K562 (cell line): Measurements from ENCODE around the gene TMEM267. TPM values are rescaled to one million over a fixed set of nuclear protein-coding genes. Genes with fewer than 3 reads are reported as not detected.

ENCODE experiments used
- ASH1L ChIP-seq: fragments of 450-650 bp; IDR thresholded peaks from 2 replicates; pipeline ENCODE4 v1.6.1; 2018; ENCODE audit warnings: borderline replicate concordance, mild to moderate bottlenecking, low read depth; ENCODE audit not compliant: partially characterized antibody
- CGGBP1 ChIP-seq: fragments of 250-450 bp; sonication (Bioruptor Pico); IDR thresholded peaks from 2 replicates; pipeline ENCODE4 v1.9.0; 2021; ENCODE audit warnings: mild to moderate bottlenecking
- COPS2 ChIP-seq: fragments of 450-650 bp; conservative IDR thresholded peaks from 2 replicates; pipeline ENCODE4 v1.6.1; 2016; ENCODE audit warnings: mild to moderate bottlenecking, moderate library complexity
- DNMT1 ChIP-seq: fragments of 450-650 bp; IDR thresholded peaks from 2 replicates; pipeline ENCODE4 v1.6.1; 2016; ENCODE audit warnings: antibody characterized with exemption, mild to moderate bottlenecking
- ESRRB ChIP-seq: fragments of 250-450 bp; sonication (Bioruptor Pico); IDR thresholded peaks from 2 replicates; pipeline ENCODE4 v1.5.0; 2020; ENCODE audit warnings: mild to moderate bottlenecking, moderate library complexity, borderline replicate concordance
- GTF2B ChIP-seq: IDR thresholded peaks from 2 replicates; pipeline ENCODE4 v1.6.1; 2011; ENCODE audit not compliant: insufficient read length; ENCODE audit errors: extremely low read depth
- POLR3A ChIP-seq: IDR thresholded peaks from 2 replicates; pipeline ENCODE4 v1.6.1; 2011; ENCODE audit warnings: borderline replicate concordance, mild to moderate bottlenecking, moderate library complexity; ENCODE audit not compliant: insufficient read length, insufficient read depth; ENCODE audit errors: extremely low read depth
- RFX1 ChIP-seq: fragments of 450-650 bp; IDR thresholded peaks from 2 replicates; pipeline ENCODE4 v1.6.1; 2016; ENCODE audit warnings: mild to moderate bottlenecking, moderate library complexity
- ZBTB12 ChIP-seq: fragments of 250-450 bp; sonication (Bioruptor Pico); IDR thresholded peaks from 2 replicates; pipeline ENCODE4 v1.4.0; 2020
- ZNF134 ChIP-seq: fragments of 250-450 bp; sonication (Bioruptor Pico); conservative IDR thresholded peaks from 2 replicates; pipeline ENCODE4 v1.4.0; 2020
- ZNF431 ChIP-seq: sonication (generic); formaldehyde crosslinking; IDR thresholded peaks from 2 replicates; pipeline ENCODE4 v1.8.0; 2022; ENCODE audit warnings: mild to moderate bottlenecking, missing genetic modification reagents
- polyA plus RNA-seq, 8 experiments: library from polyadenylated mRNA; depleted of rRNA in 4 of 8; stranded (reverse) in 5 of 8; unstranded in 3 of 8; fragments of >200 nt; fragmentation: Nextera tagmentation in 2 of 8; fragmentation: Illumina TruSeq in 1 of 8; extraction: Ambion mirVana in 2 of 8; extraction: Trizol in 1 of 8; gene quantifications; 2 replicates each; pipeline versions ENCODE4 v1.2.1 to v1.2.3, GENCODE V29; 2011 to 2014; ENCODE audit warnings: inconsistent platforms in 1 of 8, missing spikeins in 1 of 8
- total RNA-seq, 7 experiments: library from RNA; depleted of rRNA in 6 of 7; stranded (reverse); fragments of >200 nt in 6 of 7; fragmentation: Illumina TruSeq in 2 of 7; extraction: Trizol in 2 of 7; gene quantifications; 2 replicates each; pipeline versions ENCODE4 v1.2.1 to v1.2.3, GENCODE V29; 2011 to 2021; ENCODE audit warnings: low replicate concordance in 1 of 7
- TF ChIP-seq, protein P1 (sequence below): sonication (generic); formaldehyde crosslinking; IDR thresholded peaks from 2 replicates; pipeline ENCODE4 v1.8.0; 2022; ENCODE audit warnings: mild to moderate bottlenecking, missing genetic modification reagents, borderline replicate concordance
- TF ChIP-seq, protein P2 (sequence below): sonication (generic); formaldehyde crosslinking; IDR thresholded peaks from 2 replicates; pipeline ENCODE4 v1.8.0; 2022; ENCODE audit warnings: mild to moderate bottlenecking, missing genetic modification reagents
- TF ChIP-seq, protein P3 (sequence below), 2 experiments: fragments of 450-650 bp; IDR thresholded peaks; 2 replicates each; pipeline ENCODE4 v1.6.1; 2018; ENCODE audit warnings: mild to moderate bottlenecking in 2 of 2, low read depth in 1 of 2; ENCODE audit not compliant: partially characterized antibody in 2 of 2
- TF ChIP-seq, protein P4 (sequence below): fragments of 450-650 bp; formaldehyde crosslinking; IDR thresholded peaks from 2 replicates; pipeline ENCODE4 v1.4.0; 2022; ENCODE audit warnings: missing genetic modification characterization

Gene TMEM267
- total and polyA plus RNA-seq, 9 of the 15 experiments (the other 6 are each of a cell fraction or from before 2014, with no cell fraction given), result 8.1 to 61.1 (median 17.8) TPM

- TF ChIP-seq, protein P1, sequence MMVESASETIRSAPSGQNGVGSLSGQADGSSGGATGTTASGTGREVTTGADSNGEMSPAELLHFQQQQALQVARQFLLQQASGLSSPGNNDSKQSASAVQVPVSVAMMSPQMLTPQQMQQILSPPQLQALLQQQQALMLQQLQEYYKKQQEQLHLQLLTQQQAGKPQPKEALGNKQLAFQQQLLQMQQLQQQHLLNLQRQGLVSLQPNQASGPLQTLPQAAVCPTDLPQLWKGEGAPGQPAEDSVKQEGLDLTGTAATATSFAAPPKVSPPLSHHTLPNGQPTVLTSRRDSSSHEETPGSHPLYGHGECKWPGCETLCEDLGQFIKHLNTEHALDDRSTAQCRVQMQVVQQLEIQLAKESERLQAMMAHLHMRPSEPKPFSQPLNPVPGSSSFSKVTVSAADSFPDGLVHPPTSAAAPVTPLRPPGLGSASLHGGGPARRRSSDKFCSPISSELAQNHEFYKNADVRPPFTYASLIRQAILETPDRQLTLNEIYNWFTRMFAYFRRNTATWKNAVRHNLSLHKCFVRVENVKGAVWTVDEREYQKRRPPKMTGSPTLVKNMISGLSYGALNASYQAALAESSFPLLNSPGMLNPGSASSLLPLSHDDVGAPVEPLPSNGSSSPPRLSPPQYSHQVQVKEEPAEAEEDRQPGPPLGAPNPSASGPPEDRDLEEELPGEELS (CRISPR knock-in tag), result 0 out of 2 replicates have a peak, but pooled peaks have one; percentile 24
- no peak for TF ChIP-seq POLR3A
- TF ChIP-seq ZBTB12 (CRISPR knock-in tag), result peak; percentile 43; the same call in 1 of the 2 replicates
- no peak for TF ChIP-seq CGGBP1 (CRISPR knock-in tag)
- TF ChIP-seq, protein P2, sequence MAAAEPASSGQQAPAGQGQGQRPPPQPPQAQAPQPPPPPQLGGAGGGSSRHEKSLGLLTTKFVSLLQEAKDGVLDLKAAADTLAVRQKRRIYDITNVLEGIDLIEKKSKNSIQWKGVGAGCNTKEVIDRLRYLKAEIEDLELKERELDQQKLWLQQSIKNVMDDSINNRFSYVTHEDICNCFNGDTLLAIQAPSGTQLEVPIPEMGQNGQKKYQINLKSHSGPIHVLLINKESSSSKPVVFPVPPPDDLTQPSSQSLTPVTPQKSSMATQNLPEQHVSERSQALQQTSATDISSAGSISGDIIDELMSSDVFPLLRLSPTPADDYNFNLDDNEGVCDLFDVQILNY (CRISPR knock-in tag), result 0 out of 2 replicates have a peak, but pooled peaks have one; percentile 17
- peak; percentile 71 for TF ChIP-seq GTF2B
- TF ChIP-seq ESRRB (CRISPR knock-in tag), result no peak
- TF ChIP-seq, protein P3, sequence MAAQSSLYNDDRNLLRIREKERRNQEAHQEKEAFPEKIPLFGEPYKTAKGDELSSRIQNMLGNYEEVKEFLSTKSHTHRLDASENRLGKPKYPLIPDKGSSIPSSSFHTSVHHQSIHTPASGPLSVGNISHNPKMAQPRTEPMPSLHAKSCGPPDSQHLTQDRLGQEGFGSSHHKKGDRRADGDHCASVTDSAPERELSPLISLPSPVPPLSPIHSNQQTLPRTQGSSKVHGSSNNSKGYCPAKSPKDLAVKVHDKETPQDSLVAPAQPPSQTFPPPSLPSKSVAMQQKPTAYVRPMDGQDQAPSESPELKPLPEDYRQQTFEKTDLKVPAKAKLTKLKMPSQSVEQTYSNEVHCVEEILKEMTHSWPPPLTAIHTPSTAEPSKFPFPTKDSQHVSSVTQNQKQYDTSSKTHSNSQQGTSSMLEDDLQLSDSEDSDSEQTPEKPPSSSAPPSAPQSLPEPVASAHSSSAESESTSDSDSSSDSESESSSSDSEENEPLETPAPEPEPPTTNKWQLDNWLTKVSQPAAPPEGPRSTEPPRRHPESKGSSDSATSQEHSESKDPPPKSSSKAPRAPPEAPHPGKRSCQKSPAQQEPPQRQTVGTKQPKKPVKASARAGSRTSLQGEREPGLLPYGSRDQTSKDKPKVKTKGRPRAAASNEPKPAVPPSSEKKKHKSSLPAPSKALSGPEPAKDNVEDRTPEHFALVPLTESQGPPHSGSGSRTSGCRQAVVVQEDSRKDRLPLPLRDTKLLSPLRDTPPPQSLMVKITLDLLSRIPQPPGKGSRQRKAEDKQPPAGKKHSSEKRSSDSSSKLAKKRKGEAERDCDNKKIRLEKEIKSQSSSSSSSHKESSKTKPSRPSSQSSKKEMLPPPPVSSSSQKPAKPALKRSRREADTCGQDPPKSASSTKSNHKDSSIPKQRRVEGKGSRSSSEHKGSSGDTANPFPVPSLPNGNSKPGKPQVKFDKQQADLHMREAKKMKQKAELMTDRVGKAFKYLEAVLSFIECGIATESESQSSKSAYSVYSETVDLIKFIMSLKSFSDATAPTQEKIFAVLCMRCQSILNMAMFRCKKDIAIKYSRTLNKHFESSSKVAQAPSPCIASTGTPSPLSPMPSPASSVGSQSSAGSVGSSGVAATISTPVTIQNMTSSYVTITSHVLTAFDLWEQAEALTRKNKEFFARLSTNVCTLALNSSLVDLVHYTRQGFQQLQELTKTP (IDR thresholded peaks at IDR 0.05; ENCODE audit: low read depth in 1 of 2, partially characterized antibody in 2 of 2), result peak; percentile 35 to 71
- 0 out of 2 replicates have a peak, but pooled peaks have one; percentile 13 for TF ChIP-seq DNMT1
- TF ChIP-seq ASH1L, result no peak
- TF ChIP-seq, protein P4, sequence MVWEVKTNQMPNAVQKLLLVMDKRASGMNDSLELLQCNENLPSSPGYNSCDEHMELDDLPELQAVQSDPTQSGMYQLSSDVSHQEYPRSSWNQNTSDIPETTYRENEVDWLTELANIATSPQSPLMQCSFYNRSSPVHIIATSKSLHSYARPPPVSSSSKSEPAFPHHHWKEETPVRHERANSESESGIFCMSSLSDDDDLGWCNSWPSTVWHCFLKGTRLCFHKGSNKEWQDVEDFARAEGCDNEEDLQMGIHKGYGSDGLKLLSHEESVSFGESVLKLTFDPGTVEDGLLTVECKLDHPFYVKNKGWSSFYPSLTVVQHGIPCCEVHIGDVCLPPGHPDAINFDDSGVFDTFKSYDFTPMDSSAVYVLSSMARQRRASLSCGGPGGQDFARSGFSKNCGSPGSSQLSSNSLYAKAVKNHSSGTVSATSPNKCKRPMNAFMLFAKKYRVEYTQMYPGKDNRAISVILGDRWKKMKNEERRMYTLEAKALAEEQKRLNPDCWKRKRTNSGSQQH (CRISPR knock-in tag), result 0 out of 2 replicates have a peak, but pooled peaks have one; percentile 4
- peak; percentile 17 for TF ChIP-seq ZNF431 (CRISPR knock-in tag)
- no peak for TF ChIP-seq COPS2
- TF ChIP-seq ZNF134, result no peak
- no peak for TF ChIP-seq RFX1
Measured at GRCh38 chr5:43483298-43484105, at the start of gene TMEM267 (continued).
